Muscle of back (tissue), 11 donors: ENCODE measurements around the gene IBSP. TPM values are rescaled to one million over a fixed set of nuclear protein-coding genes. Genes with fewer than 3 reads are reported as not detected.

Experiments
- DNase-seq, 3 donors: peaks; one replicate each; pipeline versions ENCODE4 v3.0.0 to v3.0.0-alpha.2; 2013
- polyA plus RNA-seq, 10 donors: library from polyadenylated mRNA; unstranded; fragments of 120-200 nt; gene quantifications; one replicate each; pipeline ENCODE4 v1.2.1, GENCODE V29; 2013; ENCODE audit not compliant: insufficient read length in 10 of 10

The IBSP gene
- polyA plus RNA-seq, 10 donors: 0.08 to 0.39 (median 0.36) TPM; not detected in 7

DNA sequence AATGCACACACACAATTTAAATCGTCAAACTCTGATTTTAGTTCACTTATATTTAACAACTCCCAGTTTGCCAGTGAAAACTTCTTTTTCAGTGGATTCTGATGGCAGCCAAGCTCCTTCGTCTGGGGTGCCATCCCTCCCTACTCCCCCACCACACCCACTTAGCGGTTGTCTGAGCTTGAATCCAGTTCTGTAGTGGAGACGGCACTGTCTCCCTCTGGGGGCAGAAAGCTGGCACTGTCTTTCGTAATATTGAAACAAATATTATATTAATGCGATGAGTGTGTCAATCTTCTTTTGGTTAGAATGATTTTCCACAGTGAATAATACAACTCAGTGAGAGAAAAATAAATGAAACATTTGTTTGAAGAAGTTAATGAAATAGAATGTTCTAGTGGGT lies 38.9 kb downstream of the IBSP start:
- DNase-seq: no peak

DNA sequence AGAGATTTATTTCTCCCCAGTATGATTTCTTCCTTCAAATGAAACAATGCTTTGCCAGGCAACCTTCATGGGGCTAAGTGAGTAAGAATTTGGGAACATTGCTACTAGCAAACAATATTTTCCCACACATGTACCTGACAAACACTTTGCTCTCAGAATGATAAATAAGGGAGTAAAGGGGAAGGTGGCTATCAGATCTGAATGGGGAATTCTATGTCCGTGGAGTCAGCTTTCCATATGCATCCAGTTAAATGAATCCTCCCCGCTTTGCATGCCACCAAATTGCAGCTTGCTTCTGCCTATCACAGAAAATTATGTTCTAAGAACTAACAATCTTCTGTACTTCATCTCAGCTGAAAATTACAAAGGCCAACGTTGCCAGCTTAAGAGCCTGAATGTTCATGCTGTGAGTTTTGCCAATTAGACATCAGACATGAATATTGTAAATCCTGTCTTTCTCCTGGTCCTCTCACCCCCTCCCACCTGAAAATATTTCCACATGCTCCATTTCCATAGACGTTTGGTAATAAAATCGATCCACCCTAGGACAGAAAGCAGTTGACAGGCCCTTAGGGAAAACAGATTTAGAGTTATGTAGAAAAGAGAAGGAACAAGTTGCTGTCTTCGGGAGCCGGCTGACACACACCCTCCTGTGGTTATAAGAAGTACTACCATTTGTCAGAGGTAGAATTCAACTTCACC lies 39.7 kb downstream of the IBSP start:
- DNase-seq: peak; percentile 12 to 64 (median 41)

GRCh38 chr4:87839592-87839946 lies 40.2 kb downstream of the IBSP start:
- no peak for DNase-seq

- no peak for DNase-seq
Measured at GRCh38 chr4:87840149-87840548, 40.8 kb downstream of the IBSP start.

GRCh38 chr4:87843936-87844335 lies 44.6 kb downstream of the IBSP start:
- peak in 2 of 3 donors; percentile 50 to 84 for DNase-seq

GRCh38 chr4:87844452-87844851 lies 45.1 kb downstream of the IBSP start:
- DNase-seq: no peak

- DNase-seq: no peak
Measured at GRCh38 chr4:87846226-87846625, 46.9 kb downstream of the IBSP start.

DNA sequence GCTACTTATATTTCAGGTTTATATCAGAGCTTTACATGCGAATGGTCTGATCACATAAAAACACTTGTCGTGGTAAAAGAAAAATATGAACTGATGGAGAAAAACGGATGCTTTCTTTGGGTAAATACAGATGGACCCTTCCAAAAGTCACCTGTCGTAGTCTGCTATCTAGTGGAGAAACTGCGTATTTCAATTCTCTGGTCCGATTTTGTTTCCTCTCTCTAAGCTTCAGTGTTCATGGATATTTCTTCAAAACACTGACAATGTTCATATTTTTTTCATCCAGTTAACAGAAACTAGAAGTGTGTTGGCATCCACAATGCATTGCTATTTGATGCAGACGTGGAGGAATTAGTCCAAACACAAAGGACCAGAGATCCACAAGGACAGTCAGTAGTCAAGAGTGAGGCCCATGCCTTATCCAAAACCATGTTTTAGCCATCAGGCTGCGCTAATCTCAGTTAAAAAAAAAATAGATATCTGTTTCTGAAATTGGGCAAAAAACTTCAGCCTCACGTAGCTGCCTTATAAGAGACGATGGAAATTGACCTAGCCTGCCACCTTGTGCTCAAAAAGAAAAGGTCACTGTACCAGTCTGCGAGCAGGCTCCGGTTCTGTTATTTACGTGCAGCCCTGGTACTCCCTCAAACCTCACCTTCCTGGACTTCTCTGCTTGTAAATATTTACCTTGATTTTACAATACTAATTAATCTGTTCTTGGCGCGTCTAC lies 49.4 kb downstream of the IBSP start:
- peak; percentile 52 to 82 (median 69) for DNase-seq

GRCh38 chr4:87849612-87850011 lies 50.3 kb downstream of the IBSP start:
- DNase-seq: no peak

DNA sequence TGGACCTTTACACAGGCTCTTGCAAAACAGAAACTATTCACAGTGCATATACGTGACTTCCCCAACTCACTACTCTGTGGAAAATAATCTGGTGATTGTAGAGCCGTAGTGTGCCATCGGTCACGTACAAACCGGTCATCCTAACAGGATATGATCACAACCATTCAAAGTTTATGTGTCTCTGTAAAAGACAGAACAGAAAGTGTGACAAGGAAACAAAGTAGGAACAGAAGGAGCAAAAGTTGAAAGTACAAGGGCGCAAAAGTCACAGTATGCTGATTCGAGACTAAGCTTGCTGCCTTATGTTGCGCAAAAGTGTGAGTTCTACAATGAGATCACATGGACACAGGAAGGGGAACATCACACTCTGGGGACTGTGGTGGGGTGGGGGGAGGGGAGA lies 52.0 kb downstream of the IBSP start:
- DNase-seq: peak in 1 of 3 donors; percentile 44

DNA sequence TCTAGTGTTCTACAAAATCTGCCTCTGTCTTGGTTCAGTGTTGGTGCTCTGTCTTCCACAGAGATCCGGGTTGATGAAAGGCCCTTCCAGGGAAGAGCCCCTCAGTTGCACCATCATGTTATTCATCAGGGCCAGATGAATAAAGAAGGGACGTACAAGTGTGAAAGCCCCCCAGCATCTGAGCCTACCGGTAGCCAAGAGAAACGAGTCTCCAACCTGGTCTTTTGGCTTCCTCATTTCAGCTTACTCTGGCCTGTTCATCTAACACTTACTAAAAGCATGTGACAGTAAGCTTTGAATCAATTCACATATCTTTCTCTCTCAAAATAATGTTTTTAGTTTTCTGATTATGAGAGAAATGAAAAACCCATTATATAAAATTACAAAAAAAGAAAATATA lies 52.6 kb downstream of the IBSP start:
- DNase-seq: no peak

DNA sequence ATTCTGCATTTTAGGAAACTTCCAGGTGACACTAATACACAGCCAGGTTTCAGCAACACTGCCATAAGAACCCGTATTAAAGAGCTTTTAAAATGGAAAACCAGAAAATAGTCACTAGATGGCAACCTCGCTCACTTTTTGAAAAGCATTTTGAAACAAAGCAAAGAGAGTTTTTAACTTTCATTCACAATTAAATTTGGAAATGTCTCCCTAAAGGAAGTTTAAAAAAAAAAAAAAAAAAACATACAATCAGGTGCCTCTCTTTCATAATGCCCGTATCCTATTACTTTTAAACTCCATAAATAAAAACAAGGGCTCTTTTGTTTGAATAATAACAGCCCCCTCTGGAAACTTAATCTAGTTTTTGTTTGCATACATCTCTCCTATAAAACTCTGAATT lies 53.8 kb downstream of the IBSP start:
- peak in 2 of 3 donors; percentile 59 to 72 for DNase-seq

GRCh38 chr4:87853891-87854290 lies 54.5 kb downstream of the IBSP start:
- DNase-seq: no peak

DNA sequence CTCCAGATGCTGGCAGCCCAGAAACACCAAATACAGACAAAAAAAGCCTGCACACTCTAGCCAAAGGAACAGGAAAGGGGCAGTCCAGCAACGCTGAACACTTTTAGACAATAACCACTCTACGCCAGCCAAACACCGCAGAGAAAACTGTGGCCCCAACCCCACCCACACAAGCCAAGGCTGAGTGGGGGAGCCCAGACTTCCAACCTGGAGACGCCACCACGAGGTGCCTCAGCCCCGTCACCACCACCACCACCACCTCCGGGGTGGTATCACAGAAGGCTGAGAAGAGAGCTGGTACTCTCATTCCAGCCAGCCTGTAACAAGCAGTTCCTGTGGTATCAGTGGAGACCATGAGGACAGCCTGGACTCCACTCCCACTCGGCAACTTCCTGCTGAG lies 56.2 kb downstream of the IBSP start:
- no peak for DNase-seq

DNA sequence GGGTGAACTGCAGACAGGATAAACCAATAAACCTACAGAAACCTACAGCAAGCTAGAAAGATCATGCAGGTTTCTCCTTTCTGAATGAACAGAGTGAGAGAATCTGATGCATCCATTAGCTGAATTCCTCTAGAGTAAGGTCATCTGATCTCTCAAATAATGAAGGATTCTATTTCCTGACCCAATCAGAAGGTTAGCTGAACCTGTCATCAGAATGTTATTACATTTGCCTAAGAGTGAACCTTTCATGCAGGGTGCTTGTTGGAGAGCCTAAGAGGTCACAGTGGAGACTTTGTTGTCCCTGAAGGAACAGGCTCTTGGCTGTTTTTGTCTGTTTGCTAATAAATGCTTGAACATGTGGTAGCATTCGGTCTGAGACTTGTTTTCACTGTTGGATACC lies 57.5 kb downstream of the IBSP start:
- DNase-seq: no peak

DNA sequence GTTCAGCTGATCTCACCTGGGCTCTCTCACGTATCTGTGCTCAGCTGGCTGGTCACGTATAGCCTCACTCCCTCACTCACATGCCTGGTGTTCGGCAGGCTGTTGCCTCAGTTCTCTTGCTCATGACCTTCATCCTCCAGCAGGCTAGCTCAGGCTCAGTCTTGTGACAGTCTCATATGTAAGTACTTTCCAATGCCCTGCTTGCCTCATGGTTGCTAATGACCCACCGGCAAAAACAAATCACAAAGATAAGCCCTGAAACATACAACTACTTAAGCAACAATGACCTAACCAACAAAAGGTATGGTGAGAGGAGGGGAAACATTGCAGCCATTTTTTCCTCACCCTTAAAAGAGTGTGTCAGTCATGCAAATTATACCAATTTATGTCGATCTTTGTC lies 58.4 kb downstream of the IBSP start:
- no peak for DNase-seq

Other genes with a start within 250 kb of the IBSP start
- not detected for gene DSPP, start 191.0 kb upstream of the IBSP start, polyA plus RNA-seq
- gene DMP1, start 149.3 kb upstream of the IBSP start, polyA plus RNA-seq: under 1 TPM in 1 of 10 donors, not detected in 9; 0.07 TPM
- gene MEPE, start 33.4 kb downstream of the IBSP start, polyA plus RNA-seq: not detected
- 100 to 1,000 TPM in 7 of 10 donors, 10 to 100 TPM in 3; 68.5 to 210 (median 117) TPM for gene SPP1, start 176.2 kb downstream of the IBSP start, polyA plus RNA-seq
- 10 to 100 TPM; 23.2 to 40.4 (median 29.6) TPM for gene PKD2, start 208.1 kb downstream of the IBSP start, polyA plus RNA-seq